K562 (cell line): ENCODE measurements around the gene PTTG2. TPM values are rescaled to one million over a fixed set of nuclear protein-coding genes. Genes with fewer than 3 reads are reported as not detected.

Source experiments
- ATAC-seq: fragments of 200-7000 bp; cut with Tn5 transposase; 3 replicates; pipeline ENCODE4 v1.9.1; 2020; ENCODE audit warnings: moderate library complexity
- BruUV-seq: library from RNA; stranded (reverse); fragments of 400-500 nt; replicated peaks from 2 replicates; lab custom pipeline; 2021; lab: Mats Ljungman, UMichigan
- CTCF ChIA-PET: fragments of 300-600 bp; formaldehyde crosslinking; extraction: SDS; loops from one replicate; lab custom pipeline; 2021; ENCODE audit warnings: low intra/inter-chr PET ratio; lab: Yijun Ruan, JAX
- POLR2A ChIA-PET: fragments of 300-600, 350-650 bp; sonication (Branson Sonifier 250); formaldehyde crosslinking; extraction: SDS; loops from one replicate; lab custom pipeline; 2021; ENCODE audit warnings: antibody characterized with exemption, inconsistent platforms; lab: Yijun Ruan, JAX
- DNase-seq, 4 experiments: peaks; one replicate each; pipeline versions ENCODE4 v3.0.0 to v3.0.0-alpha.2; 2011 to 2018; ENCODE audit warnings: low spot score in 3 of 4, mixed read lengths in 3 of 4; ENCODE audit errors: extremely low read depth in 1 of 4
- FAIRE-seq: peaks from 2 replicates; lab custom pipeline; 2011; peaks lifted over from hg19 to GRCh38; lab: Jason Lieb, UNC
- H2AFZ ChIP-seq: 2 replicates; pipeline ENCODE4 v1.6.0; 2011; ENCODE audit warnings: low read depth, low read length, control low read depth, inconsistent platforms
- H3K27ac ChIP-seq: fragments of 200-600 bp; 3 replicates; pipeline ENCODE4 v1.8.0; 2011; ENCODE audit warnings: low read depth, mild to moderate bottlenecking, control low read depth, inconsistent platforms, low read length, moderate library complexity, mixed read lengths; ENCODE audit errors: extremely low read depth
- H3K27me3 ChIP-seq, 2 experiments: fragments of 300-600 bp in 1 of 2; 2 replicates in 1 of 2; 3 replicates in 1 of 2; pipeline versions ENCODE4 v1.6.0 to v1.8.0; 2011; ENCODE audit warnings: inconsistent platforms in 2 of 2, low read length in 2 of 2, mild to moderate bottlenecking in 1 of 2, mixed read lengths in 1 of 2, moderate library complexity in 1 of 2; ENCODE audit not compliant: control insufficient read depth in 2 of 2, insufficient read depth in 2 of 2
- H3K36me3 ChIP-seq: fragments of 300-600 bp; 3 replicates; pipeline ENCODE4 v1.8.0; 2011; ENCODE audit warnings: mild to moderate bottlenecking, low read length, inconsistent platforms; ENCODE audit not compliant: control insufficient read depth, insufficient read depth
- H3K4me1 ChIP-seq, 2 experiments: fragments of 200-600 bp in 1 of 2; replicated peaks in 1 of 2; 2 replicates in 1 of 2; 3 replicates in 1 of 2; pipeline versions ENCODE4 v1.5.1 to v1.8.0; 2011; ENCODE audit warnings: inconsistent platforms in 2 of 2, low read length in 2 of 2, mild to moderate bottlenecking in 1 of 2, mixed read lengths in 1 of 2, moderate library complexity in 1 of 2; ENCODE audit not compliant: control insufficient read depth in 2 of 2, insufficient read depth in 2 of 2
- H3K4me2 ChIP-seq: 2 replicates; pipeline ENCODE4 v1.6.1; 2011; ENCODE audit warnings: low read length, control low read depth, inconsistent platforms, mixed read lengths; ENCODE audit not compliant: insufficient read depth
- H3K4me3 ChIP-seq: fragments of 200-600 bp; sonication (generic), shearing (Covaris generic); 2 replicates; pipeline ENCODE4 v1.5.1; 2016; ENCODE audit warnings: control low read depth, inconsistent platforms
- H3K79me2 ChIP-seq: fragments of 200-600 bp; 3 replicates; pipeline ENCODE4 v1.8.0; 2011; ENCODE audit warnings: low read length, inconsistent platforms; ENCODE audit not compliant: control insufficient read depth, insufficient read depth
- H3K9ac ChIP-seq, 2 experiments: 2 replicates each; pipeline versions ENCODE4 v1.6.0 to v1.6.1; 2011; ENCODE audit warnings: low read depth in 2 of 2, low read length in 2 of 2, control low read depth in 1 of 2, inconsistent platforms in 1 of 2, mild to moderate bottlenecking in 1 of 2, mixed read lengths in 1 of 2; ENCODE audit not compliant: insufficient read depth in 1 of 2
- H3K9me1 ChIP-seq: one replicate; pipeline ENCODE4 v1.6.0; 2011; ENCODE audit warnings: inconsistent platforms, mild to moderate bottlenecking, low read length, moderate library complexity; ENCODE audit not compliant: control insufficient read depth, insufficient read depth
- H3K9me3 ChIP-seq: replicated peaks from 2 replicates; pipeline ENCODE4 v1.5.1; 2011; ENCODE audit warnings: low read depth, low read length, inconsistent platforms; ENCODE audit not compliant: control insufficient read depth, insufficient read depth
- H4K20me1 ChIP-seq: replicated peaks from 2 replicates; pipeline ENCODE4 v1.6.1; 2011; ENCODE audit warnings: low read length, inconsistent platforms, mixed read lengths; ENCODE audit not compliant: control insufficient read depth, insufficient read depth
- ATF1 ChIP-seq, 2 experiments: fragments of 450-650 bp in 1 of 2; IDR thresholded peaks; 2 replicates each; pipeline ENCODE4 v1.6.1; 2016; ENCODE audit warnings: missing compliant biosample characterization in 1 of 2, missing genetic modification characterization in 1 of 2
- FOS ChIP-seq: IDR thresholded peaks from 3 replicates; pipeline ENCODE4 v1.6.1; 2011; ENCODE audit not compliant: insufficient read length; ENCODE audit errors: extremely low read depth
- HNRNPH1 ChIP-seq: fragments of 200-400 bp; formaldehyde crosslinking; optimal IDR thresholded peaks from 2 replicates; pipeline ENCODE3; 2017; ENCODE audit warnings: low read depth, mild to moderate bottlenecking, low read length, moderate library complexity
- MTA3 ChIP-seq: fragments of 450-650 bp; formaldehyde crosslinking; IDR thresholded peaks from 2 replicates; pipeline ENCODE4 v1.6.1; 2017; ENCODE audit warnings: mild to moderate bottlenecking, borderline replicate concordance
- NCOA4 ChIP-seq: fragments of 450-650 bp; IDR thresholded peaks from 2 replicates; pipeline ENCODE4 v1.6.1; 2018; ENCODE audit warnings: mild to moderate bottlenecking; ENCODE audit not compliant: partially characterized antibody
- NR2C2 ChIP-seq, 2 experiments: fragments of 200-800 bp in 1 of 2; sonication (Bioruptor generic) in 1 of 2; sonication (generic) in 1 of 2; formaldehyde crosslinking in 1 of 2; IDR thresholded peaks; 2 replicates each; pipeline versions ENCODE4 v1.6.1 to v1.8.0; 2016 to 2022; ENCODE audit warnings: mild to moderate bottlenecking in 1 of 2, missing compliant biosample characterization in 1 of 2, missing genetic modification characterization in 1 of 2, missing genetic modification reagents in 1 of 2
- NRF1 ChIP-seq, 2 experiments: fragments of 450-650 bp; IDR thresholded peaks in 1 of 2; conservative IDR thresholded peaks in 1 of 2; 2 replicates each; pipeline ENCODE4 v1.6.1; 2014; ENCODE audit warnings: mild to moderate bottlenecking in 2 of 2
- RB1 ChIP-seq: fragments of 450-650 bp; IDR thresholded peaks from 2 replicates; pipeline ENCODE4 v1.6.1; 2017; ENCODE audit warnings: low read depth, mild to moderate bottlenecking
- ZNF263 ChIP-seq: sonication (generic); formaldehyde crosslinking; IDR thresholded peaks from 2 replicates; pipeline ENCODE4 v1.8.0; 2022; ENCODE audit warnings: mild to moderate bottlenecking, missing genetic modification reagents, borderline replicate concordance
- WGBS: fragments of 100-300 bp; shearing (Covaris generic); methylation state at CpG from one replicate; pipeline ENCODE4 v1.1.6; 2016; ENCODE audit warnings: low coverage, mixed read lengths; ENCODE audit not compliant: insufficient coverage; ENCODE audit errors: missing lambda C conversion rate; 5-methylcytosine and 5-hydroxymethylcytosine counted together
- in situ Hi-C: fragments of 300-500 bp; cut with MboI; formaldehyde crosslinking; loops from 4 replicates; pipeline ENCODE4 v1.15.0; 2018; ENCODE audit warnings: inconsistent platforms, mixed read lengths
- intact Hi-C: fragments of 100-400 bp; cut with micrococcal nuclease; formaldehyde crosslinking; loops from 2 replicates; pipeline ENCODE4 v1.14.2; 2022
- polyA plus RNA-seq, 8 experiments: library from polyadenylated mRNA; depleted of rRNA in 4 of 8; stranded (reverse) in 5 of 8; unstranded in 3 of 8; fragments of >200 nt; fragmentation: Nextera tagmentation in 2 of 8; fragmentation: Illumina TruSeq in 1 of 8; extraction: Ambion mirVana in 2 of 8; extraction: Trizol in 1 of 8; gene quantifications; 2 replicates each; pipeline versions ENCODE4 v1.2.1 to v1.2.3, GENCODE V29; 2011 to 2014; ENCODE audit warnings: inconsistent platforms in 1 of 8, missing spikeins in 1 of 8
- total RNA-seq, 7 experiments: library from RNA; depleted of rRNA in 6 of 7; stranded (reverse); fragments of >200 nt in 6 of 7; fragmentation: Illumina TruSeq in 2 of 7; extraction: Trizol in 2 of 7; gene quantifications; 2 replicates each; pipeline versions ENCODE4 v1.2.1 to v1.2.3, GENCODE V29; 2011 to 2021; ENCODE audit warnings: low replicate concordance in 1 of 7
- TF ChIP-seq, protein P1 (sequence below): sonication (generic); formaldehyde crosslinking; IDR thresholded peaks from 2 replicates; pipeline ENCODE4 v1.8.0; 2023; ENCODE audit warnings: missing genetic modification reagents, mild to moderate bottlenecking, borderline replicate concordance

Gene PTTG2
- total and polyA plus RNA-seq, 9 of the 15 experiments (the other 6 are each of a cell fraction or from before 2014, with no cell fraction given) = not detected

DNA sequence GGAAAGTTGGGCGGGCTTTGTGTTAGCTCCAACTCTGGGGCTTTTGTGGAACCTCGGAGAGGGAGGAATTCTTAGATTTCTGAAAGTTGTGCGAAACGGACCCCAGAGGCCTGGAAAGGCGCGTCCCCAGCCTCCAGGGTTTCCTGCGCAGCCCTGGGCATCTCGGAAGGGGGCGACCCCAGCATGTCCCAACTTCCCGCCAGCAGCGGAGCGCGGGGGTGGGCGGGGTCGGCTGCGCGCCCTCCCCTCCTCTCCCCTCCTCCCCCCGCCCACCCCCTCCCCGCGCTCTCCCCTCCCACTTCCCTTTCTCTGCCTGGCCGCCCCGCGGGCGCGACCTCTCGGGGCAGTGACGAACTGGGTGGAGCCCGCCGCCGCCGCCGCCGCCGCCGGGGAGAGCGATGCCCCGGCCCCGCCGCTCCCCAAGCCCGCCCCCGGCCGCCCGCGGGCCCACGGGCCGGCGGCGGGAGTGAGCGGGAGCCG is 16.8 kb downstream of the PTTG2 start (continued):
- no peak for TF ChIP-seq FOS
- TF ChIP-seq NRF1 (conservative IDR thresholded peaks at IDR 0.05 in 1 of 2, IDR thresholded peaks at IDR 0.05 in 1 of 2) = peak; percentile 34 to 48; a peak in 3 of 4 replicates

DNA sequence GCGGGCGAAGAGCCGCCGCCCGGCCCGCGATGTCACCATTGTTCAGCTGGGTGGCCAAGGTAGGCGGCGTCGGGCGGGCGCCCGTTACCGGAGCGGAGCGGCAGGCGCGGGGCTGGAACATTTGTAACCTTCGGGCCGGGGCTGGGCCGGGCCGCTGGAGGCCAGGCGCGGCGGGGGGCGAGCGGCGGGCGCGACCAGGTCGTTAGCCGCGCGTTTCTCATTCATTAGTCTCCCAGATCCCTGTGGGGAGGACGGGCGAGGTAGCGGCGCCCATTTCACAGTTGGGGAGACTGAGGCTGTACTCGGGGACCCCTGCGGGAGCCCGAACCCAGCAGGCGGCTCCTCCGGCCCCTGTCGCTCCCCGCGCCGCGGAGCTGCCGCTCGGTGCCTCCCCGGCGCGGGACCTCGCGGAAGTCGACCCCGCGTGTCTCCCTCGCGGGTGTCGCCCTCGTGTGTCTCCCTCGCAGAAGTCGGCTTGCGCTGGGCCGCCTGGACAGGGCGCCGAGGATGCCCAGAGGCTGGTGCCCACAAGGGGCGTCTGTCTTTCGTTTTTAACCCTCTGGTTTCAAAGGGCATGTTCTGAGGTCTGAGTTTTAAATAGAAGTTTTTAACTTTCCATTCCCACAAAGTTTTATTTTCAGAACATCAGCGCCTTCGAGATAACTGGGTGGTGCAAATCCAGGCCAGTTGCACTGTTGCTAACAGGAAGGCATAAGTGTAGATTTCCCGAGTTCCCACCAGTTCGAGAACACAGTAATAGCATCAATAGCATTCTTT is 17.5 kb downstream of the PTTG2 start:
- CTCF ChIA-PET = interaction anchor here (0.7 to 1.7 kb wide), 2 partner anchors 174 to 371 kb away, joined by 3 to 4 read pairs; no protein-coding TSS in a partner anchor
- H3K27ac ChIP-seq = no peak overlapping the region
- in situ Hi-C loops = no loop called here
- intact Hi-C loops = loop anchor here (5.0 kb wide), 1 partner anchor 175 kb away; no protein-coding TSS in a partner anchor
- peak overlapping the region; percentile 60 for H3K4me3 ChIP-seq
- H2AFZ ChIP-seq = peak overlapping the region; percentile 83
- ATAC-seq = peak; percentile 81
- FAIRE-seq = no peak
- H3K27me3 ChIP-seq = peaks cover 21 to 28% of the 10 kb centered on the region in 2 experiments; a peak in 4 of 5 replicates
- DNase-seq = peak; percentile 40 to 55 (median 47)
- no peaks in the 10 kb centered on the region for H3K79me2 ChIP-seq
- no peaks in the 10 kb centered on the region for H4K20me1 ChIP-seq
- peak overlapping the region; percentile 63 for H3K4me2 ChIP-seq
- no TSS peak for BruUV-seq
- no peaks in the 10 kb centered on the region for H3K9me1 ChIP-seq
- POLR2A ChIA-PET = no interaction called here
- H3K36me3 ChIP-seq = no peaks in the 10 kb centered on the region
- 2% methylated on average over 45 of the region's 74 CpGs for WGBS
- H3K9me3 ChIP-seq = no peaks in the 10 kb centered on the region
- H3K4me1 ChIP-seq = peaks cover 0 to 10% of the 10 kb centered on the region in 2 experiments; a peak in 3 of 5 replicates
- H3K9ac ChIP-seq = peak overlapping the region; percentile 58 to 89; a peak in 3 of 4 replicates
- TF ChIP-seq ATF1 (CRISPR knock-in tag; IDR thresholded peaks at IDR 0.05) (no peak), ATF1 (tag; IDR thresholded peaks at IDR 0.05) (peak; percentile 24; the same call in 1 of the 2 replicates), NCOA4 (no peak), NR2C2 (CRISPR knock-in tag; IDR thresholded peaks at IDR 0.05) (no peak), NR2C2 (tag; IDR thresholded peaks at IDR 0.05) (peak; percentile 36), HNRNPH1 (no peak), MTA3 (no peak), RB1 (peak; percentile 35; the same call in 1 of the 2 replicates), ZNF263 (CRISPR knock-in tag) (peak; percentile 76)
- TF ChIP-seq, protein P1, sequence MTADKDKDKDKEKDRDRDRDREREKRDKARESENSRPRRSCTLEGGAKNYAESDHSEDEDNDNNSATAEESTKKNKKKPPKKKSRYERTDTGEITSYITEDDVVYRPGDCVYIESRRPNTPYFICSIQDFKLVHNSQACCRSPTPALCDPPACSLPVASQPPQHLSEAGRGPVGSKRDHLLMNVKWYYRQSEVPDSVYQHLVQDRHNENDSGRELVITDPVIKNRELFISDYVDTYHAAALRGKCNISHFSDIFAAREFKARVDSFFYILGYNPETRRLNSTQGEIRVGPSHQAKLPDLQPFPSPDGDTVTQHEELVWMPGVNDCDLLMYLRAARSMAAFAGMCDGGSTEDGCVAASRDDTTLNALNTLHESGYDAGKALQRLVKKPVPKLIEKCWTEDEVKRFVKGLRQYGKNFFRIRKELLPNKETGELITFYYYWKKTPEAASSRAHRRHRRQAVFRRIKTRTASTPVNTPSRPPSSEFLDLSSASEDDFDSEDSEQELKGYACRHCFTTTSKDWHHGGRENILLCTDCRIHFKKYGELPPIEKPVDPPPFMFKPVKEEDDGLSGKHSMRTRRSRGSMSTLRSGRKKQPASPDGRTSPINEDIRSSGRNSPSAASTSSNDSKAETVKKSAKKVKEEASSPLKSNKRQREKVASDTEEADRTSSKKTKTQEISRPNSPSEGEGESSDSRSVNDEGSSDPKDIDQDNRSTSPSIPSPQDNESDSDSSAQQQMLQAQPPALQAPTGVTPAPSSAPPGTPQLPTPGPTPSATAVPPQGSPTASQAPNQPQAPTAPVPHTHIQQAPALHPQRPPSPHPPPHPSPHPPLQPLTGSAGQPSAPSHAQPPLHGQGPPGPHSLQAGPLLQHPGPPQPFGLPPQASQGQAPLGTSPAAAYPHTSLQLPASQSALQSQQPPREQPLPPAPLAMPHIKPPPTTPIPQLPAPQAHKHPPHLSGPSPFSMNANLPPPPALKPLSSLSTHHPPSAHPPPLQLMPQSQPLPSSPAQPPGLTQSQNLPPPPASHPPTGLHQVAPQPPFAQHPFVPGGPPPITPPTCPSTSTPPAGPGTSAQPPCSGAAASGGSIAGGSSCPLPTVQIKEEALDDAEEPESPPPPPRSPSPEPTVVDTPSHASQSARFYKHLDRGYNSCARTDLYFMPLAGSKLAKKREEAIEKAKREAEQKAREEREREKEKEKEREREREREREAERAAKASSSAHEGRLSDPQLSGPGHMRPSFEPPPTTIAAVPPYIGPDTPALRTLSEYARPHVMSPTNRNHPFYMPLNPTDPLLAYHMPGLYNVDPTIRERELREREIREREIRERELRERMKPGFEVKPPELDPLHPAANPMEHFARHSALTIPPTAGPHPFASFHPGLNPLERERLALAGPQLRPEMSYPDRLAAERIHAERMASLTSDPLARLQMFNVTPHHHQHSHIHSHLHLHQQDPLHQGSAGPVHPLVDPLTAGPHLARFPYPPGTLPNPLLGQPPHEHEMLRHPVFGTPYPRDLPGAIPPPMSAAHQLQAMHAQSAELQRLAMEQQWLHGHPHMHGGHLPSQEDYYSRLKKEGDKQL (CRISPR knock-in tag) = no peak
